Upper lobe of right lung (tissue), 1 donor: Measurements from ENCODE around the gene ASCL1. TPM values are rescaled to one million over a fixed set of nuclear protein-coding genes. Genes with fewer than 3 reads are reported as not detected.

Experiments used
- ATAC-seq: fragments of 200-7000 bp; cut with Tn5 transposase; one replicate; pipeline ENCODE4 v1.9.1; 2020; ENCODE audit warnings: mild to moderate bottlenecking, moderate library complexity
- DNase-seq: peaks from one replicate; pipeline ENCODE4 v3.0.0-alpha.2; 2020
- H3K27ac ChIP-seq: fragments of 200-600 bp; one replicate; pipeline ENCODE4 v1.8.0; 2022
- H3K27me3 ChIP-seq: fragments of 200-600 bp; one replicate; pipeline ENCODE4 v1.8.0; 2022; ENCODE audit warnings: mild to moderate bottlenecking
- H3K36me3 ChIP-seq: fragments of 200-600 bp; one replicate; pipeline ENCODE4 v1.8.0; 2022
- H3K4me1 ChIP-seq: fragments of 200-600 bp; one replicate; pipeline ENCODE4 v1.8.0; 2022
- H3K4me3 ChIP-seq: fragments of 200-600 bp; one replicate; pipeline ENCODE4 v1.8.0; 2022; ENCODE audit warnings: mild to moderate bottlenecking
- H3K9me3 ChIP-seq: fragments of 200-600 bp; one replicate; pipeline ENCODE4 v1.8.0; 2022
- intact Hi-C: fragments of 100-400 bp; cut with DNase I; formaldehyde crosslinking; loops from one replicate; pipeline ENCODE4 v1.11.0; 2022
- long read RNA-seq: library from polyadenylated mRNA; unstranded; transcript quantifications from one replicate; pipeline ENCODE4 v2.0.0, GENCODE V29; 2021
- total RNA-seq: library from RNA; stranded (reverse); fragmentation: NEBNext Ultra II Directional; extraction: Animal tissue kit (Norgen Biotek cat#: 25700); gene quantifications from one replicate; pipeline ENCODE4 v1.2.1, GENCODE V29; 2021
- TF ChIP-seq, protein P1 (sequence below): fragments of 200-600 bp; IDR thresholded peaks from one replicate; pipeline ENCODE4 v1.8.0; 2022; ENCODE audit warnings: antibody characterized with exemption
- donor health status: DM: no; HTN: yes; CAD: no; lungs with severe emphysema.

The ASCL1 gene
- total RNA-seq, result not detected
- long read RNA-seq, result 0 reads

DNA sequence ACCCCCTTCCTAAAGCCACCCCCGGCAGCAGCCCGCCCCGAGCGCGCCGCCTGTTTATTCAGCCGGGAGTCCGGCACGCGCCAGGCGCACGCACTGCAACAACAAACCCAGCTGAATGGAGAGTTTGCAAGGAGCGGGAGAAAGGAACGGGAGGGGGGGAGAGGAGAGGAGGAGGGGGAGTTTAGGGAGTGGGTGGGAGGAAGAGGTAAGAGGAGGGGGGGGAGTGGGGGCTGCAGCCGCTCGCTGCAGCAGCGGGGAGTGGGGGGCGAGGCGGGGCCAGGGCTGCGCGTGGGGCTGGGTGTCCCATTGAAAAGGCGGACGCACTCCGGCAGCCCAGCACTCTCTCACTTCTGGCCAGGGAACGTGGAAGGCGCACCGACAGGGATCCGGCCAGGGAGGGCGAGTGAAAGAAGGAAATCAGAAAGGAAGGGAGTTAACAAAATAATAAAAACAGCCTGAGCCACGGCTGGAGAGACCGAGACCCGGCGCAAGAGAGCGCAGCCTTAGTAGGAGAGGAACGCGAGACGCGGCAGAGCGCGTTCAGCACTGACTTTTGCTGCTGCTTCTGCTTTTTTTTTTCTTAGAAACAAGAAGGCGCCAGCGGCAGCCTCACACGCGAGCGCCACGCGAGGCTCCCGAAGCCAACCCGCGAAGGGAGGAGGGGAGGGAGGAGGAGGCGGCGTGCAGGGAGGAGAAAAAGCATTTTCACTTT is at the start of gene ASCL1:
TSS of gene ASCL1 (plus strand) at position 336 of the 712 bp plus-strand sequence. CDS start 571 bp downstream, outside the sequence.
- DNase-seq (no peak), ATAC-seq (no peak)
- peak within 1 kb of the TSS; percentile 37 for H3K4me3 ChIP-seq
- H3K36me3 ChIP-seq, result no peaks in the 10 kb centered on the region
- H3K4me1 ChIP-seq, result peaks cover 8% of the 10 kb centered on the region
- intact Hi-C loops, result no loop called here
- no peak within 1 kb of the TSS for H3K27ac ChIP-seq
- no peaks in the 10 kb centered on the region for H3K9me3 ChIP-seq
- peaks cover 87% of the 10 kb centered on the region for H3K27me3 ChIP-seq
- TF ChIP-seq, protein P1, sequence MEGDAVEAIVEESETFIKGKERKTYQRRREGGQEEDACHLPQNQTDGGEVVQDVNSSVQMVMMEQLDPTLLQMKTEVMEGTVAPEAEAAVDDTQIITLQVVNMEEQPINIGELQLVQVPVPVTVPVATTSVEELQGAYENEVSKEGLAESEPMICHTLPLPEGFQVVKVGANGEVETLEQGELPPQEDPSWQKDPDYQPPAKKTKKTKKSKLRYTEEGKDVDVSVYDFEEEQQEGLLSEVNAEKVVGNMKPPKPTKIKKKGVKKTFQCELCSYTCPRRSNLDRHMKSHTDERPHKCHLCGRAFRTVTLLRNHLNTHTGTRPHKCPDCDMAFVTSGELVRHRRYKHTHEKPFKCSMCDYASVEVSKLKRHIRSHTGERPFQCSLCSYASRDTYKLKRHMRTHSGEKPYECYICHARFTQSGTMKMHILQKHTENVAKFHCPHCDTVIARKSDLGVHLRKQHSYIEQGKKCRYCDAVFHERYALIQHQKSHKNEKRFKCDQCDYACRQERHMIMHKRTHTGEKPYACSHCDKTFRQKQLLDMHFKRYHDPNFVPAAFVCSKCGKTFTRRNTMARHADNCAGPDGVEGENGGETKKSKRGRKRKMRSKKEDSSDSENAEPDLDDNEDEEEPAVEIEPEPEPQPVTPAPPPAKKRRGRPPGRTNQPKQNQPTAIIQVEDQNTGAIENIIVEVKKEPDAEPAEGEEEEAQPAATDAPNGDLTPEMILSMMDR, result no peak

DNA sequence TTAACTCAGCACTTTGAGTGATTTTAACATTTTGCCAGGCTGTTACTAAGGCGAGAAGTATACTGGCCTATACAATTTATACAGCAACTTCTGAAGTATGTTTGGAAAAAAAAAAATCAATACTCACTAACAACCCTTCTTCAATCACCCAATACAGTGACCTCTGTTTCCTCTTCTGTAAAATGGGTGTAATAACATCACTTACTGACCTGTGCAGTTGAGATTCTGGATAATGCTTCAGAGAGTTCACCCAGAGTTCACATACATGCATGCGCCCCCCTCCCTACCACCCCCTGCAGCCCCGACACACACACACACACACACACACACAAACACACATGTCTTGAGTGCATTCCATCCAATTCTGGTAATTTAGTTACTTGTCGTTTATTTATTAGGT is 49.6 kb upstream of the ASCL1 start:
- intact Hi-C loops, result no loop called here
- Histone ChIP-seq H3K27me3 (no peaks in the 10 kb centered on the region), H3K36me3 (no peaks in the 10 kb centered on the region), H3K27ac (no peak overlapping the region), H3K9me3 (no peaks in the 10 kb centered on the region), H3K4me1 (no peaks in the 10 kb centered on the region), H3K4me3 (no peak overlapping the region)
- TF ChIP-seq, protein P1, result no peak
- ATAC-seq (no peak), DNase-seq (no peak)

DNA sequence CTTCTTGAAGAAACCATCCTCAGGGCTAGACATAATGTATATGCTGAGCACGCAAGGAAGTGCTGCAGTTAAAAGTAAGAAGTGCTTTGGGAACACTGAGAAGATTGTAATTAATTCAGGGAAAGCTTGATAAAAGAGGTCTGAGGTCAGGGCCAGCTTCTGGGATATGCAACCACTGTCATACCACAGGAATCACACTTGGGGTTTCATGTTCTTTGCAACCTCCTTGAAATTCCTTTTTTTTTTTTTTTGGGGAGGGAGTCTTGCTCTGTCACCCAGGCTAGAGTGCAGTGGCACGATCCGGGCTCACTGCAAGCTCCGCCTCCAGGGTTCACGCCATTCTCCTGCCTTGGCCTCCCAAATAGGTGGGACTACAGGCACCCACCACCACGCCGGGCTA is 47.3 kb upstream of the ASCL1 start:
- Histone ChIP-seq H3K4me1 (no peaks in the 10 kb centered on the region), H3K4me3 (no peak overlapping the region), H3K27ac (no peak overlapping the region), H3K9me3 (no peaks in the 10 kb centered on the region), H3K36me3 (no peaks in the 10 kb centered on the region), H3K27me3 (no peaks in the 10 kb centered on the region)
- DNase-seq (no peak), ATAC-seq (no peak)
- TF ChIP-seq, protein P1, result no peak
- intact Hi-C loops, result no loop called here

DNA sequence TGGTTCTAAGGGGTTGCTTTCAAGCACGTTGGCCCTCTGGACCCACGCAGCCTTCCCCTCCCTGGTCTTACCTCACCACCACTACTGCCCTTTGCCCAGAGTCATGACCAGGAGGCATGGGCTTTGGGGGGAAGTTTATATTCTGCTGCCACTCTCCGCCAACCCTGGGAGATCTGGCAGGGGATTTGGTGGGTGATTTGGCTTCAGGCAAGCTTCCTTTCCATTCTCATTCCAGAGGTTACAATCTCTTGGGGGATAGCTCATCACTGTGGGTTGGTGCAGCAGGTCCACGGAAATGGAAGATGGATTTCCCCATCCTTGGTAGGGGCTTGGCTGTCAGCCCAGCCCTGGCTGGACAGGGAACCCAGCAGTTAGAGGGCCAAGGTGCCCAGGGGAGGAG is 46.7 kb upstream of the ASCL1 start:
- intact Hi-C loops, result no loop called here
- ATAC-seq, result no peak
- Histone ChIP-seq H3K9me3 (no peaks in the 10 kb centered on the region), H3K4me1 (no peaks in the 10 kb centered on the region), H3K27ac (no peak overlapping the region), H3K4me3 (no peak overlapping the region), H3K27me3 (no peaks in the 10 kb centered on the region), H3K36me3 (no peaks in the 10 kb centered on the region)
- TF ChIP-seq, protein P1, result no peak
- DNase-seq, result no peak

DNA sequence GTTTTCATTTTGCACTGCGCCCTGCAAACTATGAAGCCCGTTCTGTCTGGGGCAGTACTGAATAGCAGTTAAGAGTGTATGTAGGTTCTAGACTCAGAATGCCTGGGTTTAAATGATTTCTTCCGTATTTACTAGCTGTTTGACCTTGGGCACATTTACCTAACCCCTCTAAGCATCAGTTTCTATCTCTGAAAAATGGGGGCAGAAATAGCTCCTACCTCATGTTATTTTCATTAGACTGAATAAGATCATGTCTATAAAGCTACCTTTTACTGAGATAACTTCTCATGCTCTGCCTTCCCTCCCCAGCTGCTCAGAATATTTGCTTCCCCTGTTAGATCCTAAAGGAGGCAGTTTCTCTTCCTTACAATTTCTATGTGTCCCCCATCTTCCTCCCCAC is 46.2 kb upstream of the ASCL1 start:
- intact Hi-C loops, result no loop called here
- Histone ChIP-seq H3K4me3 (no peak overlapping the region), H3K27me3 (no peaks in the 10 kb centered on the region), H3K4me1 (no peaks in the 10 kb centered on the region), H3K27ac (no peak overlapping the region), H3K36me3 (no peaks in the 10 kb centered on the region), H3K9me3 (no peaks in the 10 kb centered on the region)
- ATAC-seq, result no peak
- DNase-seq, result no peak
- TF ChIP-seq, protein P1, result no peak
